HG02798 (cell line): ENCODE data around the gene OLFML2B.
"Not testable (repeated sequence)": the region's sequence is repeated elsewhere in the genome, so short reads cannot be mapped to it uniquely, and the experiment has no call there.

ENCODE experiments used
- ATAC-seq: cut with Tn5 transposase; IDR thresholded peaks from one replicate; pipeline ENCODE4 v1.9.1; 2021; ENCODE audit warnings: mild to moderate bottlenecking; ENCODE audit not compliant: unreplicated experiment, poor library complexity

Gene OLFML2B

DNA sequence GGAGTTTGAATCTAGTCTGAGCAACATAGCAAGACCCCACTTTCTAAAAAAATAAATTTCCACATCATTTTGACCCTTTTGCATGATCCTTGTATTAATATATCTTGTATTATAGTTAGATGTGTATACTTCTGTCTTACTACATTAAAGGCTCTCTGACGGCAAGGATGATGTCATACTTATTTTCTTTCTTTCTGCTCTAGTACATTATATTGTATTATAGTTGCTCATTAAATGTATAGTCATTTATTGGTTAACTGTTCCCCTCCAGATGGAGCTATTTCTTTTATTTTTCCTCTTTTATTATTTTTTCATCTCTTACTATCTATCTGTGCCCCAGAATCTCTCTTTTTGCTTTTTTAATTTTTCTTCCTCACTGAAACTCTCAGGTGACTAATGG lies 15.0 kb upstream of the OLFML2B start:
- ATAC-seq, result no peak

DNA sequence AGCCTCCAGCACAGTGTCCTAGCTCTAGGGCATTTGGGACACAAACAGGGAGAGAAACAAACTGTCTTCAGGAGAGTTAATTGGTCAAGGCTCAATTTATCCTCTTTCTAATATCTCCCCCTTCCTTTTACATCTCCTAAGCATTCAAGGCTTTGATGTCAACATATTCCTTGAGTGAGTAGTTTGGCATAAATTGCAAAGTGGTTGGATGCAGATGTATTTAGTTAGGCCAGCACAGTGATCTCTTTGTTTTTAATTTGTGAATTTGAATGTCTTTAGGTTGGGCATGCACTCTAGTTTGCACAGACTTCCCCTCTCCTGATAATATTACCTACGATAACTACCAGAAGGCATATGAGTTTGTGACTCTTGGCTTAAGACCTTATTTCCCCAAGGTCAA lies 12.5 kb upstream of the OLFML2B start:
- ATAC-seq, result no peak

DNA sequence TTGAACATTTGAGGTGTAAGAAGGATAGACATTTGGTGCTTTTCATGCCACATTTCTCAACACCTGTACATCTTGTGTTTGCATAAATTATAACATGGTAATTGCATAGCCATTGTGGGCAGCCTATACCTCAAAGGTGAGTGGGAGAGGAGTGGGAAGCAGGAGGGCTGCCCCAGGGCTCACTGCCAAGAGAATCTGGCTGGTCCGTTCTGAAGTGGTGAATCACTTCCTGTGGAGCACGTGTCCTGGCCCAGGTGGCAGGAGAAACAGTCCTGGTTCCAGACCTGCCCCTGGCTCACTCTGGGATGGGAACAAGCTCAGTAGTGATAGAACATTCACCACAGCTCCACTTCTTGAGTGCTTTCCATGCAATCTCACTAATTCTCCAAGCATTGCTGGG lies 11.6 kb upstream of the OLFML2B start:
- ATAC-seq, result no peak

DNA sequence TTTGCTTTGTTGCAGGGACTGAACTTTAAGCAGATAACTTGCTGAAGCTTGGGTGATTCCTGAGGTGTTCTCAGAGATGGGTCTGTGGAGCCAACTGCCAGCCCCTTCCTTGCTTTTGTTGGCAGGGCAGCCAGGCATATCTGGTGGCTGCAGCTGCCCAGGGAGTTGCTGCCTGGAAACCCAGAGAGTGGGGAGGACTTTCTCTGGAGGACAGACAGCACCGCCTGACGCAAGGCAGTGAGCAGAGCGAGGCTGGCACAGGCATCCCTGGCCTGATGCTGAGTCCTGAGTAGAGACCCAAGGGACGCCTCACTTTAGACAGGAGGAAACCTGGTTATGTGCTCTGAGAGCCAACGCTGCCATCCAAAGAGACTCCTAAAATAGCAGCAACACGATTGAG lies 9.8 kb upstream of the OLFML2B start:
- ATAC-seq, result no peak

DNA sequence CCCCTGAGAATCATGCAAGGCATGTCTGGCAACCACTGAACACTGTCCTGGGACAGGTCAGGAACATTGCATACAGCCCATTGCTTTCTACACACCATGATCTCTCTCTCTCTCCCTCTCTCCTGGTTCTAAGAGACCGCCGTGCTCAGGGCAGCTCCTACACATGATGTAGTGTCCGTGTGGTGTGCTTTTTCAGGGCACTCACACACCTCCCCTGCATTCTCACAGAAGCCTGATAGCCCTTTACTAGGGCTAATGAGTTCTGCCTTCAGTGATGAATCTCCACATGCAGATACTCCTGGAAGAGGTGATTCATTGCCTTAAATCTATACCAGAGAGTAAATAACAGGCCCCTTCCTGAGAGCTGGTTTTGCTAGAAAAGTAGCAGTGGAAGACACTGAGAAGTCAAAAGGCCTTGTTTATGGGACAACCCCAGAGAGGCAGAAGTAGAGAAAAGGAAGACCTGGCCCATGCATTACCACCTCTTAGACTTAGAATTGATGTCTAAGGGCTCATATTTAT lies 7.2 kb upstream of the OLFML2B start:
- ATAC-seq, result no peak

DNA sequence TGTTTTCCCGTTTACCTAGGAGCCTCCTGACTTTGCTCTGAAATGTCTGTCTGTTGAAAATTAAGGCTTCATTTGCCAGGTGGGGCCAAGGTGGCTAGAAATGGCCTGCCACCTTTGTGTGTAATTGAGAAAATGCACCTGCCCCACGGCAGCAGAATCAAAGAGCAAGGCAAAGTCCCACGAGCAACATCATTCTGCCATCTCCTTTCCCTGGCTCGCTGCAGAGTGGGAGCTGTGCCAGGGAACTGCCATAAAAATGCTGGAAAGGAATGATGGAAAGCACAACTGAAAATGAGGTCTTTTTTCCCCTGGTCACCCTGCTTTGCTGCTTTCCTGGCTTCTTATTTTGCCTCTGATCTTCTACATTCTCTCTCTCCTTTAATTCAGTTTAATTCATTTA lies 5.5 kb upstream of the OLFML2B start:
- ATAC-seq, result no peak

DNA sequence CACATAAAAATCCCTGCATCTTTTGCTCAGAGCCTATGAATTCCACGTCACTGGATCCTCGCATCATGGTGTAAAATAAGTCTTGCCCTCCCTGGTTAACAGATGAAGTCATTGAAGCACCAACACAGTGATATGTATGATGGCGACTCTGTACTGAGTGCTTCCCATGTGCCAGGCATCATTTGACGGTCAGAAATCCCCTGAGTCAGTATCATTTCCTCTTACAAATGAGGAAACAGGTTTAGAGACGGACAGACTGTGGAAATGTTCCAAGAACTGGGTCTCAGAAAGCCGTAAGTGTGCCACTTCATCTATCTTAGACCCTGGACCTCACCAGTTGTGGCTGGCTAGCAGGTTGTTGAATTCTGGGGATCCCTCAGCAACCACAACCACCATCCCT lies 5.1 kb upstream of the OLFML2B start:
- peak; percentile 44 for ATAC-seq

DNA sequence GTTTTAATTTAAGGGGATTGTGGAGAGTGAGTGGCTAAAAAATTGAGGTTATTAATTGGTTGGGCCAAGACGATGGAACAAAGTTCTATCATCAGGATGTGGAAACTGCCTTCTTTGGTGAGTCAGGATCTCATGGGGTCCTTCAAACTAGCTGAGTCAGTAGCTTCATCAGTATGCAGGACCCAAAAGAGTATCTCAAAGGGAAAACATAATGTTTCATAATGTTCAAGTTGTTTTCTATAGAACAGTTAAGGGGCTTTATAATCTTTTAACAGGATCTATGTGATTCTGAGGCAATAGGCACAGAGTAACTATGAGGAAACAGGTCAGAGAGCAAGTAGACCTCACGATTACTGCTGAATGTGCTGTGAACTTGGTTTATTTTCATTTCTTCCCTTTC lies 3.2 kb upstream of the OLFML2B start:
- no peak for ATAC-seq

DNA sequence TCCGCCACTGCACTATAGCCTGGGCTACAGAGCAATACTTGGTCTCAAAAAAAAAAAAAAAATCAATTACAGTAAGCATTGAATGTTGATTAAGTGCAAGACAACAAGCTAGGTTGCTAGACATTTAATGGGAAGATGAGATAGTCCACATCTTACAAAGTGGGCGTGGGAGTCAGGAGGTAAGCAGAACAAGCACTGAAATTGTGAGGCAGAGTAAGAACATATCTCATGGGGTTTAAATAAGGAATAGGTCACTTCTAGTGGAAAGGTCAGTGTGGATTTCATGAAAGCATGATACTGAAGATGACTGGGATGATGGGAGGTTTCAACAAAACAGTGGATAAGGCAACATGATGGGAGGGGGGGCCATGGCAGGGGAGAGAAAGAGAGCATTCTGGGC lies 1.9 kb upstream of the OLFML2B start:
- ATAC-seq, result no peak

DNA sequence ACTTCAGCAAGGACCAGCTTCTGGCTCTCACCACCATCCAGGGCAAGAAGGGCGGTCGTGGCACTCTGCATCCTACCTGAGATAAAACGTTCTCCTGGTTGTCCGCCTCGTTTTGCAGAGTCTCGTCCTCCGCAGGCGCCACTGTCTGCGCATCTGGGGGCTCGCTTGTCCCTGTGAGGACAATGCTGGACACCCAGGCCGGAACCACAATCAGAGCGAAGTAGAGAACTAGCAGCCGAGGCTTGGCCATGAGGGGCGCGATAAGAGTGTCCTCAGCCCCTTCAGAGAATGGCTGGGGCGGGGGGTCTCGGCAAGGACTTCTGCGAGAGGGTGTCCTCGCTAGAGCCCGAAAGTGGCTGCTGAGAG lies 505 bp downstream of the OLFML2B start:
- no peak for ATAC-seq

DNA sequence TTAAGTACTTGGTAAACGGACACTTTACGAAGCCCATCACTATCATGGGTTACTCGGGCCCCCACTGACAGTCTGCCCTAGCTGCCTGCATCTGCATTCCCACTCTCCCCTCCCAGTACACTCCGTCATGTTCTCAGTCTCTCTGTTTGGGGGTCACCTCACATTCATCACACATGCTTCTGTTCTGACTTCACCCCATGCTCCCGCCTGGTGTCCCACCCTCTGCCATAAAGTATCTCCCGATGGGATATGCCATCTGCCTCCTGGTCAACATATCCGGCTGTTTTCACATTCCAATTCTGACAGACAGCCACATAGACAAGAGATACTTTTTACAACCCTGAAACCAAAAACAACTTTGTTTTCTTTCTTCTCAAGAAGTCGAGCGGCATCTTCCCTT lies 1.0 kb downstream of the OLFML2B start:
- no peak for ATAC-seq

DNA sequence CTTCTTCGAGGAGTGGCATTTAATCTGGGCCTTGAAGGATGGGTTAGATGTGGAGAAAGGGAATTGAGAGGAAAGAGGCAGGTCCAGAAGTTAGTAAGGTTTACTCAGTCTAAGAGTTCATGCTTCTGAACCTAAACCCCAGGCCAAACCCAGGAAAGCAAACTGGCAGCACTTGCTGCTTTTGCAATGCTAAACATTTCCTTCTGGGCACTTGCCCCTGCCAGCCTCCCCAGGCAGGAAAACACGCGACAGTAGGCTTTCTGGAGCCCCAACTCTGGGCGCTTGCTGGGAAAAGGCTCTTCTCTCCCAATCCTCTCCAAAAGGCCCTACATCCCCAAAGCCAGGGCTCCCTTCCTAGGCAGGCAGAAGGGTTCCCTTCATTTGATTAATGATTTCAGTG lies 2.5 kb downstream of the OLFML2B start:
- ATAC-seq, result no peak

DNA sequence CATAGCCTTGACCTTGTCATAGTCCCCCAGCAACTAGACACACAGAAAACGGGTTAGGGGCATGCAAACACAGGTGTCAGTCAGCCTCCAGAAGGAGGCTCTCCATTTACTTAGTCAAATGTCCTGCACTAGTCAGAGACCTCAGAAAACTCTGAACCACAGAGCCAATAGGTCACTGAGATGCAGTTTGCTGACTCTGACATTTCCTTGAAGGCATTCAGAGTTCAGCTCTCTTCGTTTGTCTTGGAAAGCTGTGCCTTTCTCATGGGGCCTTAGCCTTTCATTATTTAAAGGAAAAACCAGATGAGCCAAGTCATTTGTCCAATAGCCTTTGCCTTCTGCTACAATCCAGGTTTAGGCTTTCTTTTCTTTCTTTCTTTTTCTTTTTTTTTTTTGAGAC lies 3.5 kb downstream of the OLFML2B start:
- no peak for ATAC-seq

DNA sequence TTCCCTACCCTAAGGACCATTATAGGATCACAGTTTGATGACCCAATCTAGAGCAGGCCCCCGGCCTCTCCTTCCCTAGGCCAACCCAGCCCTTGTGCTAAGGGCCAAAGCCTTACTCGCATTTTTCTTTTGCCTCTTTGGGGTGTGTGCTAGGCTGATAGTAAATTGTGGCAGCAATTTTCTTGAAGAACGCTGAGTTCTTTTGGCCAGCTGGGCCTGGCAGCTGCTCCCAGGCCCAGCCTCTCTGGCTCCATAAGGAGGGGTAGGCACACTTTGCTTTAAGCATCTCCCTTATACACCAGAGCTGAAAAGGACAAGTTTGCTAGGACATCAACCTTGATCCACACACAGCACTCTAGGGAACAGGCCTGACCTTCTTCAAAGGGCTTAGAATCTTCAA lies 4.2 kb downstream of the OLFML2B start:
- no peak for ATAC-seq

DNA sequence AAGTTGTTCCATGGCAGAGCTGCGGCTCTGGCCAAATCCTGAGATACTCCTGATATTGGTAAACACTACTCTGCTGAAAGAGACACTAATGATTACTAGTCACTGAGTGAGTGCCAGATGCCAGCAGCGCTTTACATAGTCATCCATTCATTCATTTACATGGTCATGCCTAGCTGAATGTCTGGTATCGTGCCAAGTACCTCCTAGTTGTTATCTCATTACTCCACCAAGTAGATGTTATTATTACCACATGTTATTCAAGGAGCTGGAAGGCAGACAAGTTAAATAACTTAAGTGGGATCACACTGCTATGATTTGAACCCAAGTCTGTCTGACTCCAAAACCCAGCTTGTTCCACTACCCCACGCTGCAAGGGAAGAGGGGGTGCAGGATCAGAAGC lies 4.7 kb downstream of the OLFML2B start:
- no peak for ATAC-seq

DNA sequence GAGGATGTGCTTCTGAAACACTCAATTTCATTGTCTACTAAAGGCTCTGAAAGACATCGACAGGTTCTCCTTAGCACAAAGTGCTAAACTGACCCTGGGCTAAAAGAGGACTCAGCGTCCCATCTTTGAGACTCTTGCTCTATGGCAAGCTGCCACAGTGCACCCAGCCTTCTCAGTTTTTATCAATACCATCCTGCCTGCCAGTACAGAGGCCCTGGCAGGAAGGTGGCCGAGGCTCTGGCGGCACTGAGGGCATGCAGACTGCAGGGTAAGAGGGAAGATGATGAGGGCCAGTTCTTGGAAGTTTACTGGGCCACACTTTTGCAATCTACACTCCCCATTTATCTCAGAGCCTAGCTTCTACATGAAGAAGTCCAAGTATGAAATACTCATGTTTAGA lies 5.3 kb downstream of the OLFML2B start:
- no peak for ATAC-seq

DNA sequence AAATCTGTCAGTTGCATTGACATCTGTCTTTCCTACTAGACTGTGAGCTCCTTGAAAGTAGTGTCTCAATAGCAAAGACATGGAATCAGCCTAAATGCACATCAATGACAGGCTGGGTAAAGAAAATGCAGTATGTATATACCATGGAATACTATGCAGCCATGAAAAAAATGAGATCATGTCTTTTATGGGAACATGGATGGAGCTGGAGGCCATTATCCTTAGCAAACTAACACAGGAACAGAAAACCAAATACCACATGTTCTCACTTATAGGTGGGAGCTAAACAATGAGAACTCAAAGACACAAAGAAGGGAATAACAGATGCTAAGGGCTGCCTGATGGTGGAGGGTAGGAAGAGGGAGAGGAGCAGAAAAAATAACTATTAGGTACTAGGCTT lies 5.9 kb downstream of the OLFML2B start:
- ATAC-seq, result not testable (repeated sequence)

DNA sequence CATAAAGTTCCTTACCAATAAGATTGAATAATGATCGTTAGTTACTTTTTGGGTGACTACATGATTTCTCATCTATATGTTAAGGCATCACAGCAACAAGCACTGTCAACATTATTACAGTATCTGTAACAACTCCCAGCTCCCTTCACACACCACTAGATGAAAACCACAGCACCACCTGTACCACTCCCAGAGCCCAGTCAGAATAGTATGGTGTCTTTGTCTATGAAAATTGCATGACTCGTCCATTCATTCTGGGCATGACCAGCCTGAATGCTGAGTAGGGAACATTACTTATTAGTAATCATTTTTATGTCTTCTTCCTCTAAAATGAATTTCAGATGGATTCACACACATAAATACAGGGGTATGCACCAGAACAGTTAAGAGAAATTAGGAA lies 7.0 kb downstream of the OLFML2B start:
- ATAC-seq, result no peak

DNA sequence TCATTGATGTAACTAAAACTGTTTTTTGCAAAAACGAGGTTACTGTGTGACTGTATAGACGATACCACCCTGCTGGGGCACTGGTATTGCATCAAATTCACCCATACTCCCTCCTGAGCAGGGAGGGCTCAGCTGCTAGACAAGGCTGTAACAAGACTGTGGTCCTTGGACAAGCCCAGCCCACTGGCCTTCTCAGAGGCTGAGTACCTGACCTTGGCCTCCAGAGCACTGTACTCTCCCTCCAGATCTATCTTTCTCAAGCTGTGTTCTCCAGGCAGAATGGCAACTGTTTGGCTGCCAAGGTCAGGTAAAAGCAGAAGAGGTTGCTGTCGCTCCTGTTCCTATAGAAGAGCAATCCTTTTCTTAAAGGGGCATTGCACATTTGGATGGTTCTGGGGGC lies 8.5 kb downstream of the OLFML2B start:
- ATAC-seq, result no peak

DNA sequence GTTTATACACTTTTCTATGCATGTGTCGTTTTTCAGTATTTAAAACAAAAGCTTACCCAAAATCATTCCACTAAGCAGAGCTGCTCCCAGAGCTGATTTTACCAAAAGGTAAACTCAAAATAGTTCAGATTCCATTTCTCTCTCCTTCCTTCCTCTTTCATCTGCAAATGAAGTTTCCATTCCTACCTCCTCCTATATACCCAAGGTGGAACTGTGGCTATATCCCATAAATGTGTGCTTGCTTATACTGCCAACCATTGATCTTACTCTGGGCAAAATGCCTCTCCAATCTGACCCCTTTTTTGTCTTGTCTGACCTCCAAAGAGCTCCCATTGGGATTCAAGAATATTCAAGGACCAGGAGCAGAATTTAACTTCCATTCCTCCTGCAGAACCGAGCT lies 9.5 kb downstream of the OLFML2B start:
- ATAC-seq, result no peak

DNA sequence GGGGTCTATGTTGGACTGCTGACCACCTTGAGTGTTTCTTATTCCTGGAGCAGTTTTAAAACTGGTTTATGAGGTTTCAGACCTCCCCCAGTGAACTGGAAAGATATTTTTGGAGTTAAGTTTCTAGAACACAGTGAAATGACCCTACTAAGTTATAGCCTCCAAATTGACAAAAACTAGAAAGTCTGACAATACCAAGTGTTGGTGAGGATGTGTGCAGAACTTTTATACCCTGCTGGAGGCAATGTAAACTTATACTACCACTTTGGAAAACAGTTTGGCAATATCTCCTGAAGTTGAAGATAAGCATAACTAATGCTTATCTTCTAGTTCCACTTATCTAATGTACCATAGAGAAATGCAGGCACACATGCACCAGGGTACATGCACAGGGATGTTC lies 10.4 kb downstream of the OLFML2B start:
- no peak for ATAC-seq

DNA sequence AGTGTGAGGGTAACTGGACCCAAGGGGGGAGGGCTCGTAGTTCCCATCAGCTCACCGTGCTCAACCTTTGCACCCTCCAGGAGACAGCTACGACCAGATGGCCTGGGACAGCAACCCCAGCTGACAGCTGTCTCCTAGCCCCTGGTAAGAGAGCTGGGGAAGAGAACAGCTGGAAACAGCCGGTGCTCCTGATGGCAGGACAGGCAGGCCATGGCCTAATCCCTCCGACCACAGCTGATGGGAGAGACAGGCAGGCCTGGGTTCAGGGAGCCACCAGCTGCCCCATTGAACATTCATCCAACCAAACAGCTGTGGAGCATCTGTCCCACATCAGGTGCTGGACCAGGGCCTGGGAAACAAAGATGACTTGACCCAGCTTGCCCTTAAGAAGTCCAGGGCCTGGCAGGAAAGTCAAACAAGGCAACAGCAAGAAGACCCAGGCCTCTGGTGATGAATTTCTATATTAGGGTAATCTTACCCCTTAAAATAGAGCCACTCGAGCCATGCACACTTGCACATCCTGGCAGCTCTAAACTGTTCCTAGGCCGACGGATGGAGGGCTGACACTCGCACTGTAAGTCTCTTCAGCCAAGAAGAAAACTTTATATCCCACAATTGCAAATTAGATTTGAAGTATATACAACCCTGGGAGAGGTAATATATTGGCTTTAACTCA lies 12.2 kb downstream of the OLFML2B start:
- no peak for ATAC-seq

DNA sequence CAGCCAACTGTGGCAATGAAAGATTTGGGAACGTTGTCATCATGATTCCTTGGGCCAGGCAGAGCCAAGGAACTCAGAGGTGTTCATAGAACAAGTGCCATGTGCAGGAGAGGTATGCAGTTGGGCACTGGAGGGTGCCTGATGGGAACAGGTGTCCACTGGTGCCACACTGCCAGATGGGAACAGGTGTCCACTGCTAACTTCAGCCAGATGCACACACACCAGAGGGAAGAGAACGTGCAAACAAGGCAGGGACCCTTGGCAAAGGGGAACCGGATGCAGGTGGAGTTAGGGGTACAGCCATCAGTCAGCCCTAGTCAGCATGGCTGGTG lies 13.5 kb downstream of the OLFML2B start:
- no peak for ATAC-seq
